H1 (cell line): Measurements from ENCODE around the gene COL26A1. TPM values are rescaled to one million over a fixed set of nuclear protein-coding genes. Genes with fewer than 3 reads are reported as not detected.

Source experiments
- JUN ChIP-seq: IDR thresholded peaks from 2 replicates; pipeline ENCODE4 v1.6.1; 2011; ENCODE audit warnings: low read depth, mild to moderate bottlenecking, improper control_type of control experiment, low read length
- RFX5 ChIP-seq: IDR thresholded peaks from 2 replicates; pipeline ENCODE4 v1.6.1; 2011; ENCODE audit warnings: low read depth, low read length, improper control_type of control experiment, borderline replicate concordance
- SRF ChIP-seq: IDR thresholded peaks from 2 replicates; pipeline ENCODE4 v1.6.1; 2011; ENCODE audit warnings: mild to moderate bottlenecking, low read depth, low read length, moderate library complexity
- TEAD4 ChIP-seq: IDR thresholded peaks from 2 replicates; pipeline ENCODE4 v1.6.1; 2012; ENCODE audit warnings: low read depth, low read length, inconsistent platforms, mixed read lengths
- USF2 ChIP-seq: IDR thresholded peaks from 2 replicates; pipeline ENCODE4 v1.6.1; 2011; ENCODE audit warnings: low read length, improper control_type of control experiment
- polyA plus RNA-seq, 7 experiments: library from polyadenylated mRNA; depleted of rRNA in 3 of 7; stranded (reverse) in 5 of 7; unstranded in 2 of 7; fragments of >200 nt in 5 of 7; fragments of 200-250 nt in 2 of 7; gene quantifications; 1 replicate in 5 of 7; 2 replicates in 1 of 7; 4 replicates in 1 of 7; pipeline versions ENCODE4 v1.2.1 to v1.2.3, GENCODE V29; 2011 to 2013; ENCODE audit warnings: missing spikeins in 2 of 7, mixed read lengths in 2 of 7
- total RNA-seq: library from RNA; stranded (reverse); fragmentation: NEBNext Ultra II Directional; extraction: Animal tissue kit (Norgen Biotek cat#: 25700); gene quantifications from 2 replicates; pipeline ENCODE4 v1.2.1, GENCODE V29; 2021

COL26A1 gene
- total and polyA plus RNA-seq, 2 of the 8 experiments (the other 6 are each of a cell fraction or from before 2014, with no cell fraction given), result 51.1 to 68.8 TPM

- TF ChIP-seq JUN (no peak), TEAD4 (no peak), USF2 (no peak), SRF (no peak), RFX5 (no peak)
- TF ChIP-seq, all 59 proteins: peak for 0
Observed at GRCh38 chr7:101466871-101467270, 104.2 kb downstream of the COL26A1 start (continued).
